CD4-positive, CD25-positive, alpha-beta regulatory T cell (primary cell): ENCODE measurements around the gene GHR. TPM values are rescaled to one million over a fixed set of nuclear protein-coding genes. Genes with fewer than 3 reads are reported as not detected.

ENCODE experiments used
- ATAC-seq, 2 donors: fragments of 150-1000 bp; cut with Tn5 transposase; one replicate each; pipeline ENCODE4 v1.10.0; 2021; ENCODE audit warnings: low read depth in 2 of 2, moderate number of reproducible peaks in 2 of 2, moderate library complexity in 1 of 2
- DNase-seq, 3 donors: peaks; one replicate each; pipeline versions ENCODE4 v3.0.0 to v3.0.0-alpha.2; 2012 to 2022; ENCODE audit warnings: mixed read lengths in 1 of 3
- H3K27ac ChIP-seq: one replicate; pipeline ENCODE4 v1.7.0; 2013; ENCODE audit warnings: mild to moderate bottlenecking, low read length; ENCODE audit not compliant: insufficient read depth, poor library complexity, severe bottlenecking
- H3K27me3 ChIP-seq: one replicate; pipeline ENCODE4 v1.7.0; 2013; ENCODE audit warnings: low read length; ENCODE audit not compliant: control insufficient read depth, insufficient read depth
- H3K36me3 ChIP-seq: one replicate; pipeline ENCODE4 v1.7.0; 2013; ENCODE audit warnings: mild to moderate bottlenecking, low read length, moderate library complexity; ENCODE audit not compliant: control insufficient read depth, insufficient read depth
- H3K4me1 ChIP-seq: 2 replicates; pipeline ENCODE4 v1.7.0; 2013; ENCODE audit warnings: mild to moderate bottlenecking, low read length; ENCODE audit not compliant: insufficient read depth, control insufficient read depth, poor library complexity, severe bottlenecking
- H3K4me3 ChIP-seq: one replicate; pipeline ENCODE4 v1.7.0; 2013; ENCODE audit warnings: low read depth, mild to moderate bottlenecking, low read length, moderate library complexity
- H3K9me3 ChIP-seq, 2 experiments: 1 replicate in 1 of 2; 2 replicates in 1 of 2; pipeline ENCODE4 v1.7.0; 2013; ENCODE audit warnings: low read length in 2 of 2, mild to moderate bottlenecking in 1 of 2, moderate library complexity in 1 of 2; ENCODE audit not compliant: control insufficient read depth in 2 of 2
- H3K27ac Mint-ChIP-seq, 3 donors: one replicate each; pipeline ENCODE4 v1.8.0; 2020 to 2022; ENCODE audit warnings: mild to moderate bottlenecking in 3 of 3, mixed read lengths in 3 of 3, moderate library complexity in 2 of 3
- H3K27me3 Mint-ChIP-seq: one replicate; pipeline ENCODE4 v1.8.0; 2022; ENCODE audit warnings: mild to moderate bottlenecking, mixed read lengths
- H3K36me3 Mint-ChIP-seq: one replicate; pipeline ENCODE4 v1.8.0; 2020; ENCODE audit warnings: mixed read lengths
- H3K4me1 Mint-ChIP-seq, 4 donors: one replicate each; pipeline ENCODE4 v1.8.0; 2020 to 2022; ENCODE audit warnings: mixed read lengths in 4 of 4, mild to moderate bottlenecking in 1 of 4
- H3K4me3 Mint-ChIP-seq, 4 donors: one replicate each; pipeline ENCODE4 v1.8.0; 2020 to 2022; ENCODE audit warnings: mild to moderate bottlenecking in 4 of 4, mixed read lengths in 4 of 4, moderate library complexity in 3 of 4
- H3K9me3 Mint-ChIP-seq, 7 donors: one replicate each; pipeline ENCODE4 v1.8.0; 2020 to 2022; ENCODE audit warnings: mixed read lengths in 7 of 7, mild to moderate bottlenecking in 3 of 7, moderate library complexity in 2 of 7
- polyA plus RNA-seq, 4 donors: library from polyadenylated mRNA; unstranded; fragments of 300-500 nt; fragmentation: Illumina TruSeq; gene quantifications; one replicate each; pipeline ENCODE4 v1.2.3, GENCODE V29; 2021
- total RNA-seq: library from RNA; stranded (reverse); gene quantifications from one replicate; pipeline ENCODE4 v1.2.3, GENCODE V29; 2022

GHR gene
- total and polyA plus RNA-seq, 5 donors from 2014 or later, result not detected

GRCh38 chr5:42396111-42396510 lies 27.1 kb upstream of the GHR start:
- peaks cover 0 to 9% (median 3%) of the 10 kb centered on the region in 7 donors for H3K9me3 Mint-ChIP-seq
- Histone ChIP-seq H3K9me3 (peaks cover 0 to 10% of the 10 kb centered on the region in 2 experiments), H3K4me3 (no peak overlapping the region), H3K27me3 (no peaks in the 10 kb centered on the region), H3K4me1 (no peaks in the 10 kb centered on the region), H3K27ac (no peak overlapping the region), H3K36me3 (no peaks in the 10 kb centered on the region)
- H3K27ac Mint-ChIP-seq, result no peak overlapping the region
- DNase-seq, result no peak
- H3K4me1 Mint-ChIP-seq, result no peaks in the 10 kb centered on the region
- no peak overlapping the region for H3K4me3 Mint-ChIP-seq
- ATAC-seq, result no peak
- H3K27me3 Mint-ChIP-seq, result no peaks in the 10 kb centered on the region
- H3K36me3 Mint-ChIP-seq, result no peaks in the 10 kb centered on the region

DNA sequence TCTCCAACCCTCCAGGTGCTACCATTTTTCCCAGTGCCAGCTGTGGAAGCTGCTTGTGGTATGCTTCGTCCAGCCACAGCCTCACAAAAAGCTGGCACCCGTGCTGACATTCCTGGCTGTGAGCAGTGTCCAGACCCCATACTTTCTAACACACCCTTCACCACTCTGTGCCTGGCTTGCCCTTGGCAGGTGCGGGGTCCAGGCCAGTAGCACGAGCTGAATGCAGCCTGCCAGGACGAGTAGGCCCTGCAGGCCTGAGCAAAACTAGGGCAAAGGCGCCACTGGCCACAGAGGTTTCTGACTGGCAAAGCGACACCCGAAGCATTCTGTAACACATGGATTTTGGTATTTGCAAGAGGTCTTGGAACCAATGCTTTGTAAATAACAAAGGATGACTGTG lies 26.0 kb upstream of the GHR start:
- DNase-seq, result no peak
- Mint-ChIP-seq H3K27ac (no peak overlapping the region), H3K4me1 (no peaks in the 10 kb centered on the region), H3K27me3 (no peaks in the 10 kb centered on the region), H3K4me3 (no peak overlapping the region), H3K9me3 (peaks cover 0 to 8% (median 0%) of the 10 kb centered on the region in 7 donors), H3K36me3 (no peaks in the 10 kb centered on the region)
- ATAC-seq, result no peak
- no peaks in the 10 kb centered on the region for H3K4me1 ChIP-seq
- H3K36me3 ChIP-seq, result no peaks in the 10 kb centered on the region
- no peak overlapping the region for H3K4me3 ChIP-seq
- H3K27ac ChIP-seq, result no peak overlapping the region
- no peaks in the 10 kb centered on the region for H3K27me3 ChIP-seq
- peaks cover 0 to 10% of the 10 kb centered on the region in 2 experiments for H3K9me3 ChIP-seq

DNA sequence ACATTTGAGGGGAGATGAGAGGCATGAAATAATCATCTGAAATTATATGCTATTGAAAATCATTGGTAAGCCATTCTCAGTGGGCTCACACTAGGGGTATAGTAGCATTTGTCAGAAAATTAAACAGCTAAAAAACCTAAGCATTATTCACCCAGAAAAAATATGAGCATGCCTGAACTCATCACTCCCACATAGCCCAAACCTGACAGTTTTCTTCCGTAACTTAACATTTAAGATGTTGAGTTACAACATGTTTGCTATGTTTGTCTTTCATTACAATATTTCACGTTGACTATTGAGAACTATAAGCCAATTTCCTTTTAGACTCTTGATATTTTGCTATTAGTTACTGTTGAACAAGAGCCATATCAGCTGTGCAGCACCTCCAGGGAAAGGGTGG lies 23.5 kb upstream of the GHR start:
- H3K9me3 Mint-ChIP-seq, result peaks cover 0 to 3% (median 0%) of the 10 kb centered on the region in 7 donors
- no peaks in the 10 kb centered on the region for H3K27me3 ChIP-seq
- no peak overlapping the region for H3K4me3 ChIP-seq
- H3K4me1 Mint-ChIP-seq, result no peaks in the 10 kb centered on the region
- H3K4me1 ChIP-seq, result no peaks in the 10 kb centered on the region
- no peaks in the 10 kb centered on the region for H3K36me3 Mint-ChIP-seq
- DNase-seq, result no peak
- H3K27ac Mint-ChIP-seq, result no peak overlapping the region
- no peak overlapping the region for H3K27ac ChIP-seq
- no peaks in the 10 kb centered on the region for H3K36me3 ChIP-seq
- no peaks in the 10 kb centered on the region for H3K9me3 ChIP-seq
- no peak for ATAC-seq
- H3K4me3 Mint-ChIP-seq, result no peak overlapping the region
- no peaks in the 10 kb centered on the region for H3K27me3 Mint-ChIP-seq

GRCh38 chr5:42400474-42400873 lies 22.8 kb upstream of the GHR start:
- Histone ChIP-seq H3K4me3 (no peak overlapping the region), H3K36me3 (no peaks in the 10 kb centered on the region), H3K27me3 (no peaks in the 10 kb centered on the region), H3K27ac (no peak overlapping the region), H3K4me1 (no peaks in the 10 kb centered on the region), H3K9me3 (no peaks in the 10 kb centered on the region)
- DNase-seq (no peak), ATAC-seq (no peak)
- H3K4me1 Mint-ChIP-seq, result no peaks in the 10 kb centered on the region
- peaks cover 0 to under 1% (median 0%) of the 10 kb centered on the region in 7 donors for H3K9me3 Mint-ChIP-seq
- H3K27ac Mint-ChIP-seq, result no peak overlapping the region
- H3K4me3 Mint-ChIP-seq, result no peak overlapping the region
- H3K27me3 Mint-ChIP-seq, result no peaks in the 10 kb centered on the region
- H3K36me3 Mint-ChIP-seq, result no peaks in the 10 kb centered on the region

GRCh38 chr5:42403236-42403635 lies 20.0 kb upstream of the GHR start:
- Mint-ChIP-seq H3K27me3 (no peaks in the 10 kb centered on the region), H3K4me3 (no peak overlapping the region), H3K9me3 (no peaks in the 10 kb centered on the region), H3K36me3 (no peaks in the 10 kb centered on the region), H3K4me1 (no peaks in the 10 kb centered on the region), H3K27ac (no peak overlapping the region)
- no peak for DNase-seq
- ATAC-seq, result no peak
- Histone ChIP-seq H3K27me3 (no peaks in the 10 kb centered on the region), H3K4me1 (no peaks in the 10 kb centered on the region), H3K4me3 (no peak overlapping the region), H3K36me3 (no peaks in the 10 kb centered on the region), H3K9me3 (no peaks in the 10 kb centered on the region), H3K27ac (no peak overlapping the region)

GRCh38 chr5:42404366-42404765 lies 18.9 kb upstream of the GHR start:
- Histone ChIP-seq H3K9me3 (no peaks in the 10 kb centered on the region), H3K4me1 (no peaks in the 10 kb centered on the region), H3K36me3 (no peaks in the 10 kb centered on the region), H3K27ac (no peak overlapping the region), H3K27me3 (no peaks in the 10 kb centered on the region), H3K4me3 (no peak overlapping the region)
- ATAC-seq, result no peak
- Mint-ChIP-seq H3K27ac (no peak overlapping the region), H3K36me3 (no peaks in the 10 kb centered on the region), H3K4me3 (no peak overlapping the region), H3K9me3 (no peaks in the 10 kb centered on the region), H3K4me1 (no peaks in the 10 kb centered on the region), H3K27me3 (no peaks in the 10 kb centered on the region)
- no peak for DNase-seq

DNA sequence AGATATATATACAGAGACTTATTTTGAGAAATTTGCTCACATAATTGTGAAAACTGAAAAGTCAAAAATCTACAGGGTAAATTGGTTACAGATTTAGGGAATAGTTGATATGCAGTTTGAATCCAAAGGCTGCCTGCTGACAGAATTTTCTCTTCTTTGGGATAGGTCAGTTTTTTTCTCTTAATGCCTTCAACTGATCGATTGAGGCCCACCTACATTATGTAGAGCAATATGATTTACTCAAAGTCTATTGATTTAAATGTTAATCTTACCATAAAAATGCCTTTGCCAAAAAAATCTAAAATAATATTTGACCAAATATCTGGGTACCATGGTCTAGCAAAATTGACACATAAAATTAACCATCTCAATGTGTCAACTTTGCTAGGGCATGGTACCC lies 3.9 kb upstream of the GHR start:
- no peak overlapping the region for H3K27ac Mint-ChIP-seq
- ATAC-seq (no peak), DNase-seq (no peak)
- peaks cover 3% of the 10 kb centered on the region for H3K36me3 Mint-ChIP-seq
- no peaks in the 10 kb centered on the region for H3K4me1 Mint-ChIP-seq
- H3K9me3 Mint-ChIP-seq, result peaks cover 0 to 13% (median 4%) of the 10 kb centered on the region in 7 donors
- H3K4me3 Mint-ChIP-seq, result no peak overlapping the region
- Histone ChIP-seq H3K36me3 (no peaks in the 10 kb centered on the region), H3K4me3 (no peak overlapping the region), H3K9me3 (no peaks in the 10 kb centered on the region), H3K4me1 (no peaks in the 10 kb centered on the region), H3K27me3 (peaks cover 8% of the 10 kb centered on the region), H3K27ac (no peak overlapping the region)
- peaks cover 9% of the 10 kb centered on the region for H3K27me3 Mint-ChIP-seq

DNA sequence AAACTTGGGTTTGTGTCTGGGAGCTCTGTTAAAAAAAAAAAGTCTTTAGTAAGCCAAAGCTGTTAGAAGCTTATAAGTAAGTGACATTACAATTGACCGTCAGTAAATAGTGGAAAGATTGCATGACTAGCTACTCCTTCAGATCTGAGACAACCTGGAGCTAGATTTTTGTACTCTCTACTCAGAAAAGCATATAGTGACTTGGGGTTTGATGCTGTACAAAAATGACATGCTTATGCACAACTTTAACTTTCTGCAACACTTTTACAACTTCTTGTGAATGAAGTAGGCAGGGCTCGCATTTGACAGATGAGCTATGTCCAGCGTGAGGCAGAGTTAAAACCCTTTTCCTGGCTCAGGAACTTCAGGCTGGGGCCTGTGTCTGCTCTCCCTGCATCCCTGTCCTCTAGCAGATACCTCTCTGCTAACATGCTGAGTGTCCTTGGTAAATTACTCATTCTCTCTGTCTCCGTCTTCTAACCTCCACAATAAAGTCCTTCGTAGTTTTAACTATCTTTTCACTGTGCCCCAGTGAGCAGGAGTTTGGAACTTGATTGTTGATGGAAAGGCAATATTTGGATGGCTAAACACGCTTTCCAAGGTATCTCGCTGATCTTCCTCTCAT lies 471 bp upstream of the GHR start:
- peak overlapping the region in 1 of 4 donors; percentile 81 for H3K4me3 Mint-ChIP-seq
- H3K9me3 ChIP-seq, result no peaks in the 10 kb centered on the region
- no peaks in the 10 kb centered on the region for H3K4me1 ChIP-seq
- H3K4me3 ChIP-seq, result no peak overlapping the region
- H3K27me3 Mint-ChIP-seq, result peaks cover 12% of the 10 kb centered on the region
- no peak for DNase-seq
- no peak overlapping the region for H3K27ac ChIP-seq
- H3K9me3 Mint-ChIP-seq, result peaks cover 0 to 4% (median 0%) of the 10 kb centered on the region in 7 donors
- peaks cover 16% of the 10 kb centered on the region for H3K27me3 ChIP-seq
- H3K36me3 Mint-ChIP-seq, result peaks cover 3% of the 10 kb centered on the region
- no peak for ATAC-seq
- no peaks in the 10 kb centered on the region for H3K4me1 Mint-ChIP-seq
- no peak overlapping the region for H3K27ac Mint-ChIP-seq
- no peaks in the 10 kb centered on the region for H3K36me3 ChIP-seq
